COLO668 (cell line): Measurements from ENCODE around the gene CRMP1.
"Not testable (repeated sequence)": the region's sequence is repeated elsewhere in the genome, so short reads cannot be mapped to it uniquely, and the experiment has no call there.

Experiments used
- DNase-seq: peaks from one replicate; lab custom pipeline; 2025; ENCODE audit not compliant: unreplicated experiment; lab: John Stamatoyannopoulos, UW

Gene CRMP1

GRCh38 chr4:5824635-5825034 is 68.3 kb downstream of the CRMP1 start:
- peak; percentile 24 for DNase-seq

GRCh38 chr4:5824227-5824626 is 68.7 kb downstream of the CRMP1 start:
- no peak for DNase-seq

- DNase-seq = no peak
These were observed 69.2 kb downstream of the CRMP1 start for GRCh38 chr4:5823542-5824211.

GRCh38 chr4:5822619-5823018 is 70.3 kb downstream of the CRMP1 start:
- no peak for DNase-seq

- peak; percentile 40 for DNase-seq
These were observed 71.1 kb downstream of the CRMP1 start for GRCh38 chr4:5821665-5822358.

- no peak for DNase-seq
These were observed 76.0 kb downstream of the CRMP1 start for GRCh38 chr4:5816851-5817375.

GRCh38 chr4:5816101-5816500 is 76.8 kb downstream of the CRMP1 start:
- DNase-seq = no peak

- DNase-seq = no peak
These were observed 77.2 kb downstream of the CRMP1 start for GRCh38 chr4:5815641-5816040.

- DNase-seq = no peak
These were observed 78.5 kb downstream of the CRMP1 start for GRCh38 chr4:5814421-5814820.

GRCh38 chr4:5813882-5814255 is 79.0 kb downstream of the CRMP1 start:
- DNase-seq = no peak

GRCh38 chr4:5812506-5813229 is 80.2 kb downstream of the CRMP1 start:
- DNase-seq = peak; percentile 27

- not testable (repeated sequence) for DNase-seq
These were observed 80.8 kb downstream of the CRMP1 start for GRCh38 chr4:5812057-5812456.

GRCh38 chr4:5810770-5811430 is 82.0 kb downstream of the CRMP1 start:
- DNase-seq = no peak

- no peak for DNase-seq
These were observed 82.7 kb downstream of the CRMP1 start for GRCh38 chr4:5810151-5810550.

- no peak for DNase-seq
These were observed 83.6 kb downstream of the CRMP1 start for GRCh38 chr4:5809216-5809776.

GRCh38 chr4:5808081-5808741 is 84.7 kb downstream of the CRMP1 start:
- peak; percentile 13 for DNase-seq

GRCh38 chr4:5805270-5805669 is 87.6 kb downstream of the CRMP1 start:
- no peak for DNase-seq

- no peak for DNase-seq
These were observed 88.2 kb downstream of the CRMP1 start for GRCh38 chr4:5804656-5805055.

- no peak for DNase-seq
These were observed 90.3 kb downstream of the CRMP1 start for GRCh38 chr4:5802565-5802964.

GRCh38 chr4:5801696-5802095 is 91.2 kb downstream of the CRMP1 start:
- DNase-seq = no peak

GRCh38 chr4:5800496-5800895 is 92.4 kb downstream of the CRMP1 start:
- DNase-seq = no peak
